Brain pericyte (primary cell): Measurements from ENCODE around the gene TEX26.
A peak's percentile ranks its signal among the peaks of the same experiment; 100 is the strongest.

ENCODE experiments used
- DNase-seq: peaks from one replicate; pipeline ENCODE4 v3.0.0-alpha.2; 2012; ENCODE audit warnings: low read depth, low spot score

Gene TEX26

GRCh38 chr13:30976025-30976424, 43.6 kb downstream of the TEX26 start:
- peak; percentile 77 for DNase-seq

GRCh38 chr13:30978981-30979956, 46.8 kb downstream of the TEX26 start:
- DNase-seq, result no peak

DNA sequence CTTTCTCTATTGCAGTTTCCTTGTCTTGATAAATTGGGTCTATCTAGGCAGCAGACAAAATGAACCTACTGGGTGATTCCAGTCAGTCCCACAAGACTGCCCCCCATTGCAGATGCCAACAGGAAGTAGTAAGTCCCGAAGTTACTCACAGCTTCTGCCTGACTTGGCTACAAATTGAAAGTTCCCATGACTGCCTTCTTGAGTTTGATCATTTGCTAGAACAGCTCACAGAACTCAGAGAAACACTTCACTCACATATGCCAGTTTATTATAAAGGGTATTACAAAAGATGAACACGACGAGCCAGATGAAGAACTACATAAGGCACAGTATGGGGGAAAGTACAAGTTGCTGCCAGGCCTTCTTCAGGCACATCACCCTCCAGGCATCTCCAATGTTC, 50.0 kb downstream of the TEX26 start:
- no peak for DNase-seq

DNA sequence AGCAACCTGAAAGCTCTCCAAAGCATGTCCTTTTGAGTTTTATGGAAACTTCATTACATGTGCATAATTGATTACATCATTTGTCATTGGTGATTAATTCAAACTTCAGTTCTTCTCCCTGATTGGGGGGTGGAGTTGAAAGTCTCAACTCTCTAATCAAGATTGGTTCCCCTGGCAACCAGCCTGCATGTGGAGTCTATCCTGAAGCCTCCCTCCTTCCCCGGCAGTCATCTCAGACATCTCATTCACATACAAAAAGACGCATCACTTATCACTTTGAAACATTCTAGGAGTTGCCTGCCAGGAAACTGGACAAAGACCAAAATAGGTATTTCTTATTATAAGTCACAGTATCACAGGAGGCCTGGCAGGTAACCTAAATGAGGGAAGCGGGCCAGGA, 50.5 kb downstream of the TEX26 start:
- no peak for DNase-seq

GRCh38 chr13:30983431-30983830, 51.0 kb downstream of the TEX26 start:
- DNase-seq, result no peak

DNA sequence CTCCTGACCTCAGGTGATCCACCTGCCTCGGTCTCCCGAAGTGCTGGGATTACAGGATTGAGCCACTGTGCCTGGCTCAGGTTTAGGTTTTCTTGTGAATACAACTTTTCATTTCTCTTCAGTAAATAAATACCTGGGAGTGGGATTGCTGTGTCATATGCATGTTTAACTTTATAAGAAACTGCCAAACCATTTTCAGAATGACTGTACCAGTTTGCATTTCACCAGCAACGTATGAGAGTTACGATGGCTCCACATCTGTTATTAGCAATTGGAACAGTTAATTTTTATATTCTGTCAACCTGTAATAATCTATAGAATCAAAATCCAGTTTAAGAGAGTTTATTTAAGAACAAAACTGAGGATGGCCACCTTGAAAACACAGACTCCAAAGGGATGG, 52.2 kb downstream of the TEX26 start:
- DNase-seq, result no peak

GRCh38 chr13:30985637-30986205, 53.3 kb downstream of the TEX26 start:
- no peak for DNase-seq

DNA sequence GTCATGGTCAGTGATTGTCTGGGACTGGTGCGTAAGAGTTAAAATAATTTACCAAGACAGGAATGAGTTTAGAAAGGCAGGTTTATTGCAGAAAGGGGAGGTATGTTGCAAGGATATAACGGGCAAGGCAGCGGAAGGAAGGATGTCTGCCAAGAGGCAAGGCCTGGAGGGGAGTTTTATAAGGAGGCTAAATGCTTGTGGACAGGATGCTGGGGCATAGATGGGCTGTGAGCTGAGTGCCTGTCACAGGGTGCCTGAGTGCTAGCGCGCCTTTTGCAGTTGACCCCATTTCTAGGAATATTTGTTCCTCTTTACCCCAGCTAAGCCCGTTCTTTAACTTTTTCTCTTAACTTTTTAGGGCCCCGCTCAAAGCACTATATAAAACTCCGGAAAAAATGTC, 58.7 kb downstream of the TEX26 start:
- DNase-seq, result no peak

- DNase-seq, result no peak
Observed at GRCh38 chr13:30991922-30992321, 59.5 kb downstream of the TEX26 start.

DNA sequence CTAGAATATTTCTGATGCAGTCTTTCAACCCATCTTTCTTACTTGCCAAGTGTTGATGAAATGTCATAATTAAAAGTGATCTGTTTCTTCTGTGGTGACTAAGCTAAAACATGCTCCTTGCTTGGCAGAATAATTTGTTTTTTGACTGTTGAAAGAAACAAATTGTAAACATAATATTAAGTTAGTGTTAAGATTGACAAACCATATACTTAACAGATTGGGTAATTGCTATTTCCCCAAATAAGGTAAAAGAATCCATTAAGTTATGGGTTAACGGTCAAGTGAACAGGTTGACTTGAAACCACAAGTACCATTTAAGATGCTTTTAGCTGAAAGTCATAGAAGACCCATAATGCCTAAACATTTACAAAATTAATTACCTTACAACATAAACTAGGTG, 62.9 kb downstream of the TEX26 start:
- DNase-seq, result no peak

DNA sequence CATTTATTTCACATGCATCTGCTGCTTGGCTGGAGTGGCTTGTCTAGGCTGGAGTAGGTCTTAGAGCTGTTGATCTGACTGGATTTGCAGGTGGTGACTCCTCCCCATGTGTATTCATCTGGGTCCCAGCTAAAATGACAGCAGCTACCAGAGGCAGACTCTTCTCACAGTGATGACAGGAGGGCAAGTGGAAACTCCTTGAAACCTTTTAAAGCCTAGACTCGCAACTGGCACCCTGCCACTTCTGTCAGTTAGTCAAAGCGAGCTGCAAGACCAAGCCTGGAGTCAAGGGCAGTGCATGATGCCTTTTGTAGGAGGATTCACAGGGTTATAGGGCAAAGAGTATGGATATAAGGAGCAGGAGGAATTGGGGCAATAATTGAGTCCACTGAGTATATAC, 65.2 kb downstream of the TEX26 start:
- no peak for DNase-seq

DNA sequence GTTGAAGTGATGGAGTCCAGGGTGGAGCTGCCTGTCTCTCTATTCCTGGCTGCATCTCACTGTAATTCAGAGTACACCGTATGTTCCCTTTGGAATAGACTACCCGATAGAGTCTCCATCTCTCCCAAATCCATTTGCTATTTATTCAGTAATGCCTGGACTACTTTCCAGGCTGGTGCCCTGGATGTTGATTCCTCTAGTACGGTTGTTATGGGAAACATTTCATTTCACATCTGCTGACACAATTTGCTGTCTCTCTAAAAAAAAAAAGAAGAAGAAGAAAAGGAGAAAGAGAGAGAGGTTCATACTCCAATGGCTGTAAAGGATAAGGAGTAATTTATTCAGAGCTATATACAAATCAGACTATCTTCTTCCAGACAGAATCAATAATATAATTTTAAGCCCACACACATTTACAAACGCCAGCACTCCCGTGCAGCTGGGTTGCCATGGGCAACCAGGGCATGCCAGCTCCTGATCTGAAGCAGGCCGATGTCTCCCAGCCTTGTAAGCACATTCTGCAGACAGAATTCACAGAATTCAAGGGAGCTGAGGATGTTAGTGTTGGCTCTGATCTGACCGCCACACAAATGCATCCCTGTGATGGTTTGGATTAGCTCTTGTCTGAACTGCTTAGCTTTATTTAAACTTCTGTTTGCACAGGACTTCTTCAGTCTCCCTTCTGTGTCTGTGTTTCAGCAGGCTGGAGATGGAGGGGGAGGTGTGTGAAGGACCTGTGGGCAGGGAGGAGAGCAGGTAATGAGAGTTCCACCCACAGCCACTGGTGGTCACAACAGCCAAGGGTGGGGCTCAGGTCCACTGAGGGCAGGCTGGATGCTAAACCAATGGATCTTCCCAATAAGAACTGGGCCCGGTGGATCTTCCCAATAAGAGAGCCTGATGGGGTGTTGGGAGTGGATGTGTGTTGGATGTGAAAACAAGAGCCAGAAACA, 66.0 kb downstream of the TEX26 start:
- peak; percentile 57 for DNase-seq

DNA sequence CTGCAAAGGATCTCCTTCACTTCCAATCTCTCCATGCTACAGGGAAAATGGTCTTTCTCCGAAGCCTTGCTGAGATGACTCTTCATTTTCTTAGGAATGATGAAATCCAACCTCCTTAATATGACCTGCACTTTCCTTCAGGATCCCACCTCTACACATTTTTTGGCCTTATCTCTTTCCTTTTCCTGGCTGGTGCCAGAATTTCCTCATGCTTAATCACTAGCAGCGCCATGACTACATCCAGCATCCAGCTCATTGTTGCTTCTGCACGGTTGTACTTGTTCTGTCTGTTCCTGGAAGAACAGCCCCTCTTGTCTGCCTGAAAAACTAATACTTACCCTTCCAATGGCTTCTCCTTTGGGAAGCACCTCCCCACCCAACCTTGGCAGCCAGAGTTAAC, 68.4 kb downstream of the TEX26 start:
- DNase-seq, result no peak

DNA sequence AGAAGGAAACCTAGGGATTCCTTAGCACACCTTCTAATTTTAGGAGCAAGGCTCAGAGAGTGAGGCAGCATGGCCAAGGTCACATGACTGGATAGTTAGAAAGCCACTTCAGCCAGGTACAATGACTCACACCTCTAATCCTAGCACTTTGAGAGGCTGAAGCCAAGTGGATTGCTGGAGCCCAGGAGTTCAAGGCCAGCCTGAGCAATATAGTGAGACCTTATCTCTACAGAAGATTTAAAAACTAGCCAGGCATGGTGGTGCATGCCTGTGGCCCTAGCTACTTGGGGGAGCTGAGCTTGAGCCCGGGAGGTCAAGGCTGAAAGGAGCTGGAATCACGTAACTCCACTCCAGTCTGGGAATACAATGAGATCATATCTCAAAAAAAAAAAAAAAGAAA, 69.2 kb downstream of the TEX26 start:
- DNase-seq, result no peak

GRCh38 chr13:31005066-31005465, 72.6 kb downstream of the TEX26 start:
- DNase-seq, result no peak

GRCh38 chr13:31007417-31007816, 75.0 kb downstream of the TEX26 start:
- DNase-seq, result no peak

- DNase-seq, result no peak
Observed at GRCh38 chr13:31008400-31009115, 76.1 kb downstream of the TEX26 start.

GRCh38 chr13:31009166-31009565, 76.7 kb downstream of the TEX26 start:
- DNase-seq, result no peak

- no peak for DNase-seq
Observed at GRCh38 chr13:31010296-31010695, 77.8 kb downstream of the TEX26 start.

GRCh38 chr13:31011193-31011860, 78.9 kb downstream of the TEX26 start:
- DNase-seq, result no peak
